IMR-90 (cell line): Measurements from ENCODE around the gene IST1. TPM values are rescaled to one million over a fixed set of nuclear protein-coding genes. Genes with fewer than 3 reads are reported as not detected.

Experiments used
- ATAC-seq: fragments of 200-7000 bp; cut with Tn5 transposase; 2 replicates; pipeline ENCODE4 v1.9.1; 2020; ENCODE audit warnings: low read depth, mild to moderate bottlenecking, moderate library complexity
- BruUV-seq: library from RNA; stranded (reverse); fragments of 400-500 nt; replicated peaks from 2 replicates; lab custom pipeline; 2021; lab: Mats Ljungman, UMichigan
- CTCF ChIA-PET: fragments of 300-600 bp; formaldehyde crosslinking; extraction: SDS; loops from one replicate; lab custom pipeline; 2021; ENCODE audit warnings: antibody characterized with exemption; lab: Yijun Ruan, JAX
- POLR2A ChIA-PET: fragments of 300-600 bp; sonication (Branson Sonifier 250); formaldehyde crosslinking; loops from one replicate; lab custom pipeline; 2022; ENCODE audit warnings: antibody characterized with exemption; ENCODE audit not compliant: unreplicated experiment; lab: Charles Lee
- DNase-seq: peaks from one replicate; pipeline ENCODE4 v3.0.0; 2013
- H2AFZ ChIP-seq: replicated peaks from 2 replicates; pipeline ENCODE3; 2013; ENCODE audit warnings: low read length, mild to moderate bottlenecking; ENCODE audit not compliant: poor library complexity
- H2AK5ac ChIP-seq: 2 replicates; pipeline ENCODE4 v1.6.1; 2013; ENCODE audit warnings: low read depth, low read length, inconsistent platforms
- H2AK9ac ChIP-seq: replicated peaks from 2 replicates; pipeline ENCODE3; 2013; ENCODE audit warnings: mild to moderate bottlenecking, low read depth, low read length, moderate library complexity; ENCODE audit not compliant: poor library complexity
- H2BK120ac ChIP-seq: 2 replicates; pipeline ENCODE4 v1.6.1; 2013; ENCODE audit warnings: low read depth, low read length, inconsistent platforms
- H2BK15ac ChIP-seq: 3 replicates; pipeline ENCODE4 v1.6.1; 2013; ENCODE audit warnings: low read depth, low read length, inconsistent platforms
- H2BK20ac ChIP-seq: 2 replicates; pipeline ENCODE4 v1.6.1; 2013; ENCODE audit warnings: low read depth, mild to moderate bottlenecking, inconsistent platforms, low read length, moderate library complexity
- H2BK5ac ChIP-seq: 2 replicates; pipeline ENCODE4 v1.6.1; 2013; ENCODE audit warnings: mild to moderate bottlenecking, low read depth, low read length, inconsistent platforms; ENCODE audit not compliant: poor library complexity, severe bottlenecking
- H3K14ac ChIP-seq: replicated peaks from 2 replicates; pipeline ENCODE4 v1.6.1; 2013; ENCODE audit warnings: low read depth, low read length, inconsistent platforms
- H3K18ac ChIP-seq: 2 replicates; pipeline ENCODE4 v1.6.1; 2013; ENCODE audit warnings: low read depth, low read length, control low read depth
- H3K23ac ChIP-seq: 2 replicates; pipeline ENCODE4 v1.6.1; 2013; ENCODE audit warnings: low read depth, low read length, inconsistent platforms
- H3K27ac ChIP-seq: 2 replicates; pipeline ENCODE4 v1.5.1; 2013; ENCODE audit warnings: mild to moderate bottlenecking, control low read depth, low read length; ENCODE audit not compliant: insufficient read depth
- H3K27me3 ChIP-seq: 2 replicates; pipeline ENCODE4 v1.6.1; 2013; ENCODE audit warnings: low read length; ENCODE audit not compliant: control insufficient read depth, insufficient read depth
- H3K36me3 ChIP-seq: 2 replicates; pipeline ENCODE4 v1.6.1; 2013; ENCODE audit warnings: low read length, mixed read lengths; ENCODE audit not compliant: control insufficient read depth, insufficient read depth
- H3K4ac ChIP-seq: 2 replicates; pipeline ENCODE4 v1.6.1; 2013; ENCODE audit warnings: low read depth, low read length, inconsistent platforms
- H3K4me1 ChIP-seq: 2 replicates; pipeline ENCODE4 v1.6.1; 2013; ENCODE audit warnings: low read length, mixed read lengths; ENCODE audit not compliant: control insufficient read depth, insufficient read depth
- H3K4me2 ChIP-seq: 2 replicates; pipeline ENCODE4 v1.6.1; 2013; ENCODE audit warnings: low read depth, mild to moderate bottlenecking, control low read depth, low read length, moderate library complexity
- H3K4me3 ChIP-seq: 2 replicates; pipeline ENCODE4 v1.5.1; 2013; ENCODE audit warnings: low read depth, mild to moderate bottlenecking, control low read depth, low read length, moderate library complexity; ENCODE audit not compliant: insufficient read depth
- H3K56ac ChIP-seq: 2 replicates; pipeline ENCODE4 v1.6.1; 2013; ENCODE audit warnings: low read length, inconsistent platforms; ENCODE audit not compliant: insufficient read depth; ENCODE audit errors: extremely low read depth
- H3K79me1 ChIP-seq, 2 experiments: 2 replicates each; pipeline ENCODE4 v1.6.1; 2013; ENCODE audit warnings: low read length in 2 of 2, inconsistent platforms in 1 of 2, low read depth in 1 of 2
- H3K9ac ChIP-seq: 2 replicates; pipeline ENCODE4 v1.6.1; 2013; ENCODE audit warnings: low read depth, low read length, control low read depth
- H3K9me1 ChIP-seq: 2 replicates; pipeline ENCODE4 v1.6.1; 2013; ENCODE audit warnings: low read length, inconsistent platforms; ENCODE audit not compliant: insufficient read depth
- H3K9me3 ChIP-seq: 2 replicates; pipeline ENCODE4 v1.6.1; 2013; ENCODE audit warnings: low read length; ENCODE audit not compliant: control insufficient read depth, insufficient read depth
- H4K20me1 ChIP-seq: 2 replicates; pipeline ENCODE4 v1.6.1; 2013; ENCODE audit warnings: low read length, inconsistent platforms; ENCODE audit not compliant: insufficient read depth
- H4K5ac ChIP-seq: 2 replicates; pipeline ENCODE4 v1.6.1; 2013; ENCODE audit warnings: mild to moderate bottlenecking, low read depth, low read length, control low read depth
- H4K8ac ChIP-seq, 2 experiments: 2 replicates each; pipeline ENCODE4 v1.6.1; 2013; ENCODE audit warnings: low read depth in 2 of 2, low read length in 2 of 2, control low read depth in 1 of 2, inconsistent platforms in 1 of 2
- H4K91ac ChIP-seq: 2 replicates; pipeline ENCODE4 v1.6.1; 2013; ENCODE audit warnings: low read depth, low read length, inconsistent platforms; ENCODE audit not compliant: insufficient read depth
- CEBPB ChIP-seq: IDR thresholded peaks from 2 replicates; pipeline ENCODE4 v1.6.1; 2012; ENCODE audit warnings: low read depth, low read length, improper control_type of control experiment
- CHD1 ChIP-seq: IDR thresholded peaks from 2 replicates; pipeline ENCODE4 v1.6.1; 2012; ENCODE audit warnings: low read depth, low read length, improper control_type of control experiment
- MXI1 ChIP-seq: IDR thresholded peaks from 2 replicates; pipeline ENCODE4 v1.6.1; 2012; ENCODE audit warnings: low read depth, mild to moderate bottlenecking, low read length, moderate library complexity, borderline replicate concordance
- NFE2L2 ChIP-seq: fragments of 150-350 bp; IDR thresholded peaks from 2 replicates; pipeline ENCODE4 v1.6.1; 2016; ENCODE audit warnings: low read depth, mild to moderate bottlenecking, low read length
- POLR2A ChIP-seq: IDR thresholded peaks from 2 replicates; pipeline ENCODE4 v1.6.1; 2012; ENCODE audit warnings: mild to moderate bottlenecking, low read depth, low read length
- RAD21 ChIP-seq: IDR thresholded peaks from 2 replicates; pipeline ENCODE4 v1.6.1; 2012; ENCODE audit warnings: low read length, improper control_type of control experiment
- RCOR1 ChIP-seq: IDR thresholded peaks from 2 replicates; pipeline ENCODE4 v1.6.1; 2012; ENCODE audit warnings: mild to moderate bottlenecking, low read length, improper control_type of control experiment; ENCODE audit not compliant: insufficient replicate concordance
- WGBS, 2 experiments: methylation state at CpG; one replicate each; pipeline versions ENCODE4 v1.1.5 to v1.1.7; 2013; ENCODE audit warnings: missing lambda C conversion rate in 2 of 2; ENCODE audit not compliant: insufficient read length in 1 of 2; ENCODE audit errors: extremely low coverage in 2 of 2; 5-methylcytosine and 5-hydroxymethylcytosine counted together
- dilution Hi-C: fragments of 300-500 bp; cut with HindIII; formaldehyde crosslinking; loops from one replicate; pipeline ENCODE4 v1.14.3; 2018; ENCODE audit warnings: low sequenced_read_pairs; ENCODE audit not compliant: unreplicated experiment
- in situ Hi-C: fragments of 300-500 bp; cut with MboI; formaldehyde crosslinking; loops from 3 replicates; pipeline ENCODE4 v1.14.3; 2019; ENCODE audit warnings: low sequenced_read_pairs, inconsistent platforms, mixed read lengths
- intact Hi-C: fragments of 100-400 bp; cut with micrococcal nuclease; formaldehyde crosslinking; loops from 2 replicates; pipeline ENCODE4 v1.10.0; 2022
- polyA plus RNA-seq, 3 experiments: library from polyadenylated mRNA; depleted of rRNA; stranded (reverse); fragments of >200 nt; gene quantifications; 2 replicates each; pipeline ENCODE4 v1.2.3, GENCODE V29; 2012; ENCODE audit warnings: low replicate concordance in 1 of 3
- total RNA-seq: library from RNA; depleted of rRNA; stranded (reverse); fragments of >200 nt; gene quantifications from 2 replicates; pipeline ENCODE4 v1.2.3, GENCODE V29; 2012

The IST1 gene
- total and polyA plus RNA-seq, 2 of the 4 experiments (the other 2 are of a cell fraction): 134 to 186 TPM

DNA sequence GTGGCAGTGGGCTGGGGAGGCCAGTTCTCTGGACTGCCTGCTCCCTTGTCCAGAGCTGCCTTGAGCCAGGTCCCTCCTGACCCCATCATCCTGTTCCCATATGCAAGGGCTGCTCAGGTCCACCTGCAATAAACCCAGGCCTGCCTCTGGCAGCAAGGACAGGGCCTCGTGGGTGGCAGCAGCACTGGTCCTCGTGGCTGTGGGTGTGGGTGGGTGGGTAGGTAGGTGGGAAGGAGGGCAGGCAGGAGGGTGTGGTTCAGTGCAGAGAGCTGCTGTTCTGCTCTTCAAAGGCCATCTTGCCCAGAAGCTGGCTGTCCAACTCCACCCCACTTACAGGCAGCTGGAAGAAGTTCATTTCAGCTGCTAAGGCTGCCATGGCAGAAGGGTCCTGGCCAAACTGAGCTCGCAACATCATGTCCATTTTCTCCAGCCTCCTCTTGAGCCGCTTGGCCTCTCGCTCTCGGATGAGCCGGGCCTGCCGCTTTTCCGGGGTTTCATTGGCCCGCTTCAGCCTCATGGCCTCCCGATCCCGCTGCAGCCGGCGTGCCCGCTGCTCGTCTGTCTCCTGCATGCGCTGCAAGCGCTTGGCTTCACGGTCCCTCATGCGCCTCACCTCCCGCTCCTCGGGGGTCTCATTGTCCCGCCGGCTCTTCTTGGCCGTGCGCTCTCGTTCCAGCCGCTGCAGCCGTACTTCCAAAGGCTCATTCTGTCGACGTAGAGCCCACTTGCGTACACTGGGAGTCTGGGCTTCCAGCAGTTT, 35.4 kb upstream of the IST1 start:
- BruUV-seq: no TSS peak
- ChIA-PET CTCF (no interaction called here), POLR2A (no interaction called here)
- Histone ChIP-seq H3K4me2 (no peak overlapping the region), H3K36me3 (peaks cover 34% of the 10 kb centered on the region), H2AK5ac (no peak overlapping the region), H3K4me1 (no peaks in the 10 kb centered on the region), H3K18ac (no peak overlapping the region), H3K14ac (no peak overlapping the region), H4K91ac (no peak overlapping the region), H3K27ac (no peak overlapping the region), H2BK20ac (no peak overlapping the region), H3K56ac (no peak overlapping the region), H4K5ac (no peak overlapping the region), H4K8ac (no peak overlapping the region), H2BK5ac (no peak overlapping the region), H3K9me1 (peaks cover 10% of the 10 kb centered on the region), H3K79me1 (peaks cover 19 to 39% of the 10 kb centered on the region in 2 experiments), H3K23ac (no peak overlapping the region), H2BK120ac (no peak overlapping the region), H3K9me3 (no peaks in the 10 kb centered on the region), H4K20me1 (peaks cover 16% of the 10 kb centered on the region), H3K4me3 (no peak overlapping the region), H2BK15ac (no peak overlapping the region), H2AK9ac (no peak overlapping the region), H2AFZ (peak overlapping the region; percentile 17), H3K9ac (no peak overlapping the region), H3K27me3 (no peaks in the 10 kb centered on the region), H3K4ac (no peak overlapping the region)
- TF ChIP-seq CHD1 (no peak), RCOR1 (no peak), MXI1 (no peak), NFE2L2 (no peak), CEBPB (no peak), POLR2A (no peak), RAD21 (no peak)
- intact Hi-C loops (no loop called here), dilution Hi-C loops (no loop called here), in situ Hi-C loops (no loop called here)
- ATAC-seq (no peak), DNase-seq (no peak)
- WGBS, 2 experiments: 100% methylated on average over 9 of the region's 32 CpGs; no CpG with 5 or more reads in 1 of the 2 experiments
